Spleen (tissue), 11 donors: ENCODE results near the gene KIAA1549. TPM values are rescaled to one million over a fixed set of nuclear protein-coding genes. Genes with fewer than 3 reads are reported as not detected.

ENCODE experiments used
- DNase-seq: peaks from one replicate; pipeline ENCODE4 v3.0.0-alpha.2; 2020
- H3K27ac ChIP-seq, 8 donors: fragments of 200-600 bp; sonication (generic) in 7 of 8; 1 replicate in 4 of 8; 2 replicates in 4 of 8; pipeline versions ENCODE4 v1.5.0 to v1.8.0; 2016 to 2021; ENCODE audit warnings: inconsistent platforms in 4 of 8, mild to moderate bottlenecking in 4 of 8, moderate library complexity in 1 of 8
- H3K27me3 ChIP-seq, 7 donors: fragments of 200-600 bp; sonication (generic) in 6 of 7; replicated peaks in 1 of 7; 1 replicate in 4 of 7; 2 replicates in 3 of 7; pipeline versions ENCODE4 v1.5.0 to v1.8.0; 2016 to 2021; ENCODE audit warnings: inconsistent platforms in 3 of 7, mild to moderate bottlenecking in 1 of 7
- H3K36me3 ChIP-seq, 6 donors: fragments of 200-600 bp; sonication (generic) in 5 of 6; 1 replicate in 4 of 6; 2 replicates in 2 of 6; pipeline versions ENCODE4 v1.5.0 to v1.8.0; 2016 to 2021; ENCODE audit warnings: inconsistent platforms in 2 of 6
- H3K4me1 ChIP-seq, 6 donors: fragments of 200-600 bp; sonication (generic) in 5 of 6; 1 replicate in 3 of 6; 2 replicates in 3 of 6; pipeline versions ENCODE4 v1.5.0 to v1.8.0; 2016 to 2021; ENCODE audit warnings: inconsistent platforms in 3 of 6
- H3K4me3 ChIP-seq, 8 donors: fragments of 200-600 bp; sonication (generic) in 7 of 8; 1 replicate in 4 of 8; 2 replicates in 4 of 8; pipeline versions ENCODE4 v1.5.0 to v1.8.0; 2016 to 2021; ENCODE audit warnings: inconsistent platforms in 4 of 8, mild to moderate bottlenecking in 4 of 8, moderate library complexity in 2 of 8
- H3K9me3 ChIP-seq, 8 donors: fragments of 200-600 bp; sonication (generic) in 7 of 8; 1 replicate in 4 of 8; 2 replicates in 4 of 8; pipeline versions ENCODE4 v1.5.0 to v1.8.0; 2016 to 2021; ENCODE audit warnings: inconsistent platforms in 4 of 8
- POLR2A ChIP-seq, 3 donors: fragments of 450-650 bp; IDR thresholded peaks; one replicate each; pipeline ENCODE4 v1.5.1; 2017; ENCODE audit warnings: antibody characterized with exemption in 3 of 3, mild to moderate bottlenecking in 1 of 3
- POLR2AphosphoS5 ChIP-seq, 3 donors: sonication (generic); formaldehyde crosslinking; IDR thresholded peaks; one replicate each; pipeline ENCODE4 v1.5.1; 2017; ENCODE audit warnings: antibody characterized with exemption in 3 of 3
- WGBS, 5 donors: extraction: QIAGEN DNeasy Blood & Tissue Kit in 3 of 5; methylation state at CpG; one replicate each; pipeline versions ENCODE4 v1.1.5 to v1.1.7; 2013 to 2018; 5-methylcytosine and 5-hydroxymethylcytosine counted together
- intact Hi-C: fragments of 100-400 bp; cut with DNase I; formaldehyde crosslinking; loops from one replicate; pipeline ENCODE4 v1.15.0; 2023; ENCODE audit warnings: low total_unique reads
- polyA plus RNA-seq, 3 donors: library from polyadenylated mRNA; stranded (reverse); fragments of 200-250 nt; gene quantifications; one replicate each; pipeline ENCODE4 v1.2.1, GENCODE V29; 2013
- total RNA-seq, 7 donors: library from RNA; depleted of rRNA in 3 of 7; stranded (reverse); fragments of >200 nt in 3 of 7; fragmentation: NEBNext Ultra II Directional in 4 of 7; extraction: Animal tissue kit (Norgen Biotek cat#: 25700) in 4 of 7; gene quantifications; one replicate each; pipeline versions ENCODE4 v1.1.0 to v1.2.1, GENCODE V29; 2016 to 2021
- TF ChIP-seq, protein P1 (sequence below), 11 experiments: fragments of 200-600 bp in 7 of 11; fragments of 450-650 bp in 4 of 11; sonication (generic) in 4 of 11; IDR thresholded peaks in 8 of 11; conservative IDR thresholded peaks in 3 of 11; 1 replicate in 7 of 11; 2 replicates in 4 of 11; pipeline versions ENCODE4 v1.4.0 to v1.8.0; 2016 to 2021; ENCODE audit warnings: antibody characterized with exemption in 11 of 11, inconsistent platforms in 4 of 11, mild to moderate bottlenecking in 1 of 11
- donor health status: healthy with polysubstance abuse.
- donor health status: DM: no; HTN: no; CAD: no; lungs with moderate emphysema.
- donor health status: DM: no; HTN: no; CAD: no.
- donor health status: Bipolar disorder and iron deficiency.
- donor health status: healthy.
- donor health status: DM: no; HTN: no; CAD: no.
- donor health status: DM: yes; HTN: yes; CAD: no.

KIAA1549 gene
- total and polyA plus RNA-seq, 10 donors: 0.03 to 1.8 (median 0.85) TPM

DNA sequence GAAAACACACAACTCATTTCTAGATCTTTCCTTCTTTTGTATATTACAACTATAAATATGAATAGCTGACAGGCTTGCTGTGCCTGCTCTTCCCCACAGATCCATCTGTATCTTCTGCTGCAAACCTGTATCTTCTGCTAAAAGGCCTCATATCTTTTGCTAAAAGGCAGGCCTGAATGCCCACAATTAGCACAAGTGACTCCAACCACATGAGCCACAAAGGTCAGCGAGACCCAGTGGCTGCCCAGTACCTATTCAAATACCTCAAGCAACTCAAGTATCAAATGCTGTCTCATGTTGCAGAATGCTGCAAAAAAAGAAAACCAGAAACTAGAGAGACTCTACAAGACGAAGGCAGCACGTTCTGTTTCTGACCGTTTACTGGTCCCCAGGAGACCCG is 128.7 kb downstream of the KIAA1549 start:
- H3K27ac ChIP-seq: no peak overlapping the region
- TF ChIP-seq, protein P1, sequence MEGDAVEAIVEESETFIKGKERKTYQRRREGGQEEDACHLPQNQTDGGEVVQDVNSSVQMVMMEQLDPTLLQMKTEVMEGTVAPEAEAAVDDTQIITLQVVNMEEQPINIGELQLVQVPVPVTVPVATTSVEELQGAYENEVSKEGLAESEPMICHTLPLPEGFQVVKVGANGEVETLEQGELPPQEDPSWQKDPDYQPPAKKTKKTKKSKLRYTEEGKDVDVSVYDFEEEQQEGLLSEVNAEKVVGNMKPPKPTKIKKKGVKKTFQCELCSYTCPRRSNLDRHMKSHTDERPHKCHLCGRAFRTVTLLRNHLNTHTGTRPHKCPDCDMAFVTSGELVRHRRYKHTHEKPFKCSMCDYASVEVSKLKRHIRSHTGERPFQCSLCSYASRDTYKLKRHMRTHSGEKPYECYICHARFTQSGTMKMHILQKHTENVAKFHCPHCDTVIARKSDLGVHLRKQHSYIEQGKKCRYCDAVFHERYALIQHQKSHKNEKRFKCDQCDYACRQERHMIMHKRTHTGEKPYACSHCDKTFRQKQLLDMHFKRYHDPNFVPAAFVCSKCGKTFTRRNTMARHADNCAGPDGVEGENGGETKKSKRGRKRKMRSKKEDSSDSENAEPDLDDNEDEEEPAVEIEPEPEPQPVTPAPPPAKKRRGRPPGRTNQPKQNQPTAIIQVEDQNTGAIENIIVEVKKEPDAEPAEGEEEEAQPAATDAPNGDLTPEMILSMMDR (IDR thresholded peaks at IDR 0.05 in 8 of 11, conservative IDR thresholded peaks at IDR 0.05 in 3 of 11): no peak
- TF ChIP-seq POLR2A (IDR thresholded peaks at IDR 0.05): no peak
- TF ChIP-seq POLR2AphosphoS5 (IDR thresholded peaks at IDR 0.05): no peak
- DNase-seq: no peak
- no peak overlapping the region for H3K4me3 ChIP-seq
- H3K4me1 ChIP-seq: no peaks in the 10 kb centered on the region
- H3K27me3 ChIP-seq: no peaks in the 10 kb centered on the region
- peaks cover 0 to 18% (median 14%) of the 10 kb centered on the region in 8 donors for H3K9me3 ChIP-seq
- intact Hi-C loops: no loop called here
- peaks cover 0 to 1% (median 0%) of the 10 kb centered on the region in 6 donors for H3K36me3 ChIP-seq
- 89 to 95% (median 94%) methylated on average over 5 of the region's 5 CpGs for WGBS, 5 donors

- H3K4me1 ChIP-seq: no peaks in the 10 kb centered on the region
- 90 to 98% (median 96%) methylated on average over 5 of the region's 5 CpGs for WGBS, 5 donors
- no peaks in the 10 kb centered on the region for H3K36me3 ChIP-seq
- intact Hi-C loops: no loop called here
- no peaks in the 10 kb centered on the region for H3K27me3 ChIP-seq
- DNase-seq: no peak
- H3K27ac ChIP-seq: no peak overlapping the region
- peaks cover 0 to 5% (median 4%) of the 10 kb centered on the region in 8 donors for H3K9me3 ChIP-seq
- no peak overlapping the region for H3K4me3 ChIP-seq
- TF ChIP-seq POLR2AphosphoS5 (IDR thresholded peaks at IDR 0.05) (no peak), POLR2A (IDR thresholded peaks at IDR 0.05) (no peak)
- TF ChIP-seq, protein P1 (IDR thresholded peaks at IDR 0.05 in 8 of 11, conservative IDR thresholded peaks at IDR 0.05 in 3 of 11): no peak
These were observed 131.5 kb downstream of the KIAA1549 start for GRCh38 chr7:138849701-138850100.

DNA sequence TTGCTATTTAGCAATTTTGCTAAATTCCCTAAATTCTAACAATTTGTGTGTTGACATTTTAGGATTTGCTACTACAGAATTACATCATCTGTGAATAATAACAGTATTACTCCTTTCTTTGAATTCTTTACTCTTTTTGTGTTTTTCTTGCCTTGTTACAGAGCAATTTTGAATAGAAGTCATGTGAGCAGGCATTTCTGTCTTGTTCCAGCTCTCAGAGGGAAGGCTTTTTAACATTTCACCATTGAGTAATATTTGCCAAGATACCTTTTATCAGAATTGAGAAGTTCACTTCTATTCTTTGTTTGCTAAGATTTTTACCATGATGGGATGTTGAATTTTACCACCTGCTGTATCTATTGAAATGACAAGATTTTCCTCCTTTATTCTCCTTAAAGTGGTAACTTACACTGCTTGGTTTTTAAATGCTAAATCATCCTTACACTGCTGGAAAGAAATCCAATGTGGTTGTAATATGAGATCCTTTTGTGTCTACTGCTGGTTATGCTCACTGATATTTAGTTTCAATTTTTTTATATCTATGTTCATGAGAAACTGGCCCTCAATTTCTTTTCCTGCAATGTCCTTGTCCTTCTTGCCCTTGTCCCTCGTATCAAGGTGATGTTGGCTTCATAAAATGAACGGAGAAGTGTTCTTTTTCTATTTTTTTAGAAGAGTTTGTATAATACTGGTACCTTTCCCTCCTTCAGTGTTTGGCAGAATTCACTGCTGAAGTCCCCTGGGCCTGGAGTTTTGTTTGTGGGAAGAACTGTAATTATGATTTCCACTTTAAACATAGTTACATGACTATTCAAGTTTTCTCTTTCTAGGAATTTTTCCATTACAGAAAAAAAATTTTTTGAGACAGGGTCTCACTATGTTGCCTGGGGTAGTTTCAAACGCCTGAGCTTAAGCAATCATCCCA is 132.9 kb downstream of the KIAA1549 start:
- Histone ChIP-seq H3K4me3 (no peak overlapping the region), H3K9me3 (peaks cover 0 to 5% (median 4%) of the 10 kb centered on the region in 8 donors), H3K4me1 (no peaks in the 10 kb centered on the region), H3K27me3 (no peaks in the 10 kb centered on the region), H3K36me3 (no peaks in the 10 kb centered on the region), H3K27ac (no peak overlapping the region)
- 67 to 80% (median 72%) methylated on average over 3 of the region's 3 CpGs for WGBS, 5 donors
- TF ChIP-seq, protein P1 (IDR thresholded peaks at IDR 0.05 in 8 of 11, conservative IDR thresholded peaks at IDR 0.05 in 3 of 11): no peak
- TF ChIP-seq POLR2AphosphoS5 (IDR thresholded peaks at IDR 0.05): no peak
- intact Hi-C loops: no loop called here
- DNase-seq: no peak

GRCh38 chr7:138845711-138846110 is 135.5 kb downstream of the KIAA1549 start:
- intact Hi-C loops: no loop called here
- H3K36me3 ChIP-seq: no peaks in the 10 kb centered on the region
- no peak for DNase-seq
- TF ChIP-seq POLR2A (IDR thresholded peaks at IDR 0.05): no peak
- TF ChIP-seq, protein P1 (IDR thresholded peaks at IDR 0.05 in 8 of 11, conservative IDR thresholded peaks at IDR 0.05 in 3 of 11): no peak
- no peak for TF ChIP-seq POLR2AphosphoS5 (IDR thresholded peaks at IDR 0.05)
- no peaks in the 10 kb centered on the region for H3K4me1 ChIP-seq
- H3K27ac ChIP-seq: no peak overlapping the region
- no peak overlapping the region for H3K4me3 ChIP-seq
- no peaks in the 10 kb centered on the region for H3K27me3 ChIP-seq
- H3K9me3 ChIP-seq: peaks cover 0 to 5% (median 4%) of the 10 kb centered on the region in 8 donors
- 24 to 50% (median 36%) methylated on average over 2 of the region's 2 CpGs for WGBS, 5 donors
